Activated CD4-positive, CD25-positive, alpha-beta regulatory T cell treated with anti-CD3 and anti-CD28 coated beads, Interleukin-2, amount 50 U/mL, for 24 hours (primary cell): ENCODE measurements around the gene ADGRL3.
"Not testable (repeated sequence)": the region's sequence is repeated elsewhere in the genome, so short reads cannot be mapped to it uniquely, and the experiment has no call there.

Experiments used
- ATAC-seq, 2 donors: fragments of 150-1000 bp; cut with Tn5 transposase; one replicate each; pipeline ENCODE4 v1.10.0; 2021; ENCODE audit warnings: mild to moderate bottlenecking in 1 of 2, moderate library complexity in 1 of 2

Gene ADGRL3

DNA sequence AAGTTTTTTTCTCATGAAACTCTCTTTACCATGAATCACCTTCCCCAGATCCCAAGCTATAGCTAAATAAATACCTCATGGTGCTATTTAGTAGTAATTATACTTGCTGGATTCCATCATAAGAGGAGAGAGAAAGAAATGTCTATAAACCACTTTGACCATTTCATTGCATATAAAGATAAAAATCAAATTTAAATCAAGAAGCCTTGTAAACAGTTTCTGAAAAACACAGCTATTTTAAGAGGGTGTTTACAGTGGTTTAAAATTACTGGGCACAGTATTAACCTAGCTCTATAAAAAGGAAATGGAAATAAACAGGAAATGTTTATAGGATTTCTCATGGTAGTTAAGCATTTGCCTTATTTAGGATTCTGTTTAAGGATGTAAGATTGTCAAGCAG lies 637.9 kb downstream of the ADGRL3 start:
- no peak for ATAC-seq

DNA sequence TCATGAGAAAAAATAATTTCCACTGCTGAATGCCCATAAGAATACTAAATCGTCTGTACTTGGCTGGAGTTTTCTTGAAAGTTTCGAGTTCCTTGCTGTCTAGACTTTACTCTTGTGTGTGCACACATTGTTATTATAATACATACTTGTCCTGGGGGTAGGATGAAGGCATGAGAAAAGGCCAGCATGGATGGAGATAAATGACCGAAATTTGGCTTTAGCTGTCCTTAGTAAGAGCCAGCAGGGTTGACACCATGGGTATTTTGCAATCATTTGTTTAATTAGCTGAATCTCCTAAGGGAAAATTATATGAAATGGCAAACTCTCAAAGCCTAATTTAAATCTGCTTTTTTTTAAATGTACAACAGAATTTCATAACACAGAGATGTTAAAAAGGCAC lies 641.6 kb downstream of the ADGRL3 start:
- no peak for ATAC-seq

DNA sequence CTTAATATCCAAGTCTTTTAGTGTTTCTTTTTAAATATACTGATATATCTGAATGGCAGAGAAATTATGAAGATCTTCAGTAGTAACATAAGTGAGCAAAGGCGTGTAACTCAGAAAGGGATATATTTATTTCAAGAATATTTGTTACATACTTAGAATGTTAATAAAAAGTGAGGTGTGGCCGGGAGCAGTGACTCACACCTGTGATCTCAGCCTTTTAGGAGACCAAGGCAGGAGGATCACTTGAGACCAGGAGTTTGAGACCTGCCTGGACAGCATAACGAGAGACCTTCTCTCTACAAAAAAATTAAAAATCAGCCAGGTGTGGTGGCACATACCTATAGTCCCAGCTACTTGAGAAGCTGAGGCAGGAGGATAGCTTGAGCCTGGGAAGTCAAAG lies 651.0 kb downstream of the ADGRL3 start:
- ATAC-seq: no peak

DNA sequence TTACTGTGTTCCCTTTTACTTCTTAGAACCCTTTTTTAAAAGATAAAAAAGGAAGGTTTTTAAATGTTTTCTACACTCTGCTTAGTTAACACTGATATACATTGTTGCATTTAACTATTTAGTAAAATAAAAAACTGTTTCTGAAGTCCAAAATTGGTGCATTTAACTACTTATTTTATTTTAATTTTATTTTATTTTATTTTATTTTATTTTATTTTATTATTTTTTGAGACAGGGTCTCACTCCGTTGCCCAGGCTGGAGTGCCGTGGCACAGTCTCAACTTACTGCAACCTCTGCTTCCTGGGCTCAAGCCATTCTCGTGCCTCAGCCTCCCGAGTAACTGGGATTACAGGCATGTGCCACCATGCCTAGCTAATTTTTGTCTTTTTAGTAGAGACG lies 652.0 kb downstream of the ADGRL3 start:
- not testable (repeated sequence) for ATAC-seq

DNA sequence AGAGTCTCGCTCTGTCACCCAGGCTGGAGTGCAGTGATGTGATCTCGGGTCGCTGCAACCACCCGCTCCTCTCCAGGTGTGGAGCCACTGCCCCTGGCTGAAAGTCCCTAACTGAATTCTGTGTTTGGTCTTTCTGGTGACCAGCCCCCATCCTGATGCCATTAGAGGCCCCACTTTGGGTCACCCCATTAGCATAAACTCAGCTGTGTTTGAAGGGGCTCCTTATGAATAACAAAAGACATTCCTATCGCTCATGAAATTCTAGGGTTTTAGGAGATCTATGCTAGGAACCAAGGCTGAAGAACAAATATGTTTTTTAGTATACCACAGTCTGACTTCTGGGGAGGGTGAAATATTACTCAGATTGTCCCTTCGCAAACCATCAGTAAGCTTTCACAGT lies 652.9 kb downstream of the ADGRL3 start:
- ATAC-seq: no peak

DNA sequence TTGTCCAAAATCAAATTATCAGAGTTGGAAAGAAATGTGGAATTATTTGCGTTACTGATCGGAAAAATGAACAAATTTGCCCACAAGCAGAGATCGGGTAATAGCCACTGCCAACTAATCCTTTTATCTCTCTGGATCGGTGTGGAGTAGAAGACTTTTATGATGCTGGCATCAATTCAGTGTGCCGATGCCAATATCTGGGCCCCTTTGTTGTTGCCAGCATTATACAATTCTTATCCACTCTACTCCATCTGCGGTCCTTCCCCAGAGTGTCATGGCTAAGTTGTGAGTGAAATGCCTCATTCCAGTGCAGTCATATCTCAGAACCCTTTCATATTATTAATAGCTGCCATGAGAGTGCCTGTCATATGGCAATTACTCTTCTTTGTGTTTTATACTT lies 660.2 kb downstream of the ADGRL3 start:
- ATAC-seq: no peak

DNA sequence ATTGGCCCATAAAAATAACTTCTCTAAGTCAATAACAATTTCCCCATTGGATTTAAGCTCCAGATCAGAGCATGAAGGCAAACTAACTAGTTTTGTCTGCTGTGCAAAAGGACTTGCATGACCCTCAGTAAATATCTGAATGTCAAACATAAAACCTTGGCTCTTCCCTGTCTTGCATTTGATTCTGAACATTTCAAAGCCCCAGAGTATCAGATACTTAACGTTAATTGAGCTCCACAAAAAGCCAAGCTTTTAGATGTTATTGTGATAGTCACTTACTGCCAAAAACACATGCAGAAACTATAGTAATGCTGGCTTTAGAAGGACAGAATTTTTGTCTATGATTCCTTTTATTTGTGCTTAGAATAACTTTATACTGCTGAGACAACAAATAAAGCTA lies 664.2 kb downstream of the ADGRL3 start:
- no peak for ATAC-seq

DNA sequence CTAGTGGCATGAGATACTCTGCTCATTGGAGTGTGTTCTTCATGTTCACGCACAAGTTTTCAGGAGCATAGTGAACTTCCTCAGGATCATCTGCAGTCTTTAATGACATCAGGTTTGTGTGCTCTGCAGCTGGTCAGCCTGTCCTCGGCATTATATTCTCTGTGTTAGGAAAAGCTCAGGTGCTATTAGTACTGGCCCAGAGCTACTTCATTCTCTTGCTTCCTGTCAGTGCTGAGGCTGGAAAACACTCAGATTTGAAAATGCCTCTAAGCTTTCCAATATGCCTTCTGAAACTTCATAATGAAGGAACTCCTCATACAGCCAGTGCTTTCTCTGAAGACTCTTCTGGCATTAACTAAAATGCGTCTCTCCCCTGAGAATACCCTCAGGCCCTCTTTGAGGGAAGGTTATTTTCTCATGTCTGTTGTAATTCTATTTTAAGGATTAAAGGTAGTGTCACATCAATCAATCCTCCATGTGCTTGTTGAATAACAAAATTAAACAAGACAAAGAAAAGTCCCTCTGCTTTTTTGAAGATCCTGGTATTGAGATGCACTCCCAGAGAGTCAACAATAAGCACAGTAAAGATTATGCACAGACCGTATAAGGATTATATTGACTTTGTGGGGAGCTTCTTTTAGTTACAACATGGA lies 666.4 kb downstream of the ADGRL3 start:
- no peak for ATAC-seq

DNA sequence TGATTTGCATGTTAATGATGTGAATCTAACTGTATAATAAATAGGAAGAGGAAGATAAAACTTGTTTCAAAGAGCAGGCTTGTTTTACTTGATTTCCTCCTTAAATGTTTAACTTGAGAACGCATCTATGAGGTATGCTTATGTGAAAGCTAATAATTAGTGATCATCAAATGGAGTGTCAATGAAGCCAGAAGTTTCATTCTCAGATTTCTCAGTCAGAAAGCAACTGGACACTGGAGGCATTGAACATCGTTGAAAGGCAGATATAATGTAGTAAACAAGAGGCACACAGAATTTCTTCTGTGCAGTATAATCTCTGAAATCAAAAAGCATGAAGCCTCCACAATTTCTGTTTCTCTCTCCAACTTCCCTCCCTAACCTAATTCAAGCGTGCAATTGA lies 672.9 kb downstream of the ADGRL3 start:
- ATAC-seq: no peak

DNA sequence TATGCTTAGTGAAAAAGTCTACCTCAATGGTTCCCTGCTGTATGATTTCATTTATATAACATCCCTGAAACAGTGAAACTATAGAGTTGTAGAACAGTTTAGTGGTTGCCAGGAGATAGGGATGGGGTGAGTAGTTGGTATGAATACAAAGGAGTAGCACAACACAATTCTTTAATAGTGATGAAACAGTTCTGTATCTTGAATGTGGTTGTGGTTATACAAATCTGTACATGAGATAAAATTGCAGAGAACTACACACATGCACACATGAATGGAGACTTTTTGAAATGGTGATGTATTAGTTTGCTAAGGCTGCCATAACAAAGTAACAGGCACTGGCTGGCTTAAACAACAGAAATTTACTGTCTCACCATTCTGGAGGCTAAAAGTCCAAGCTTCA lies 677.1 kb downstream of the ADGRL3 start:
- no peak for ATAC-seq

DNA sequence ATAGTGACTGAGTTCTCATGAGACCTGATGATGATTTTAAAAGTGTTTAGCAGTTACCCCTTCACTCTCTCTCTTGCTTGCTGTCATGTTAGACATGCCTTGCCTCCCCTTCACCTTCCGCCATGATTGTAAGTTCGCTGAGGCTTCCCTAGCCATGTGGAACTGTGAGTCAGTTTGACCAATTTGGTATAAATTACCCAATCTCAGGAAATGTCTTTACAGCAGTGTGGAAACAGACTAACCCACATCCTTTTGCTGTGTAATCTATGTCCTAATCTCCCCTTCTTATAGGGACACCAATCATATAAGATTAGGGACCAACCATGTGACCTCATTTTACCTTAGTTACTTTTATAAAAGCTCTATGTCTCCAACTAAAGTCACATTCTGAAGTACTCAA lies 677.8 kb downstream of the ADGRL3 start:
- ATAC-seq: no peak

DNA sequence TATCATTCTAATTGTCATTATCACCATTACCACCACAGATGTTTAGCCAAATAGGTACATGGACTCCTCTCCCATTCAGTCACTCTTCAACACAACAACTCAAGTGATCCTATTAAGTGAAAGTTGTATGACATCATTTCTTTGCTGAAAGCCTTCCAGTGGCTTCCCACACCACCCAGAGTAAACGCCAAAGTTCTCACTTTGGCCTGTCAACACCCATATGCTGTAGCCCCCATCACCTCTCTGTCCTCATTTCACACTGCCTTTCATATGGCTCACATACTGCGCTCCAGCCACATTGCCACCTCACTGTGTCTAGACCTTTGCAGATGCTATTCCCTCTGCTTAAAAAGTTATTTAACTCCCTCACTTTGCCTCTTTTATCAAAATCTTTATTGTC lies 682.3 kb downstream of the ADGRL3 start:
- no peak for ATAC-seq

DNA sequence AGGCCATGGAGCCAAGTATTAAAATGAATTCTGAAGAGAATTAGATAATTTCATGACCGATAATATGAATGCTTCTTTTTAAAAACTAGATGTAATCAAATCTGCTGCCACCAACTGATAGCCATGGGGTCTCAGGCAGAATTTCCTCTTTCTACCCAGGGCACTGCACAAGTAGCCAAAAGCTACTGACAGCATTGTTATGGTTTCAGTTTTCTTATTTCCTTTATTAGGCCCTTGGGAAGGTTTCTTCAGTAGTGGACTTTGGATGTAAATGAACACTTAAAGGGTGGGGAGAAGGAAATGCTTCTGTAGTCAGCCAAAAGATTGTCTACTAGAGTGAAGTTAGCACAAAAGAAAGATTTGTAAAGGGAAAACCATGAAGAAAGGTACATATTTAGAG lies 686.0 kb downstream of the ADGRL3 start:
- ATAC-seq: no peak

DNA sequence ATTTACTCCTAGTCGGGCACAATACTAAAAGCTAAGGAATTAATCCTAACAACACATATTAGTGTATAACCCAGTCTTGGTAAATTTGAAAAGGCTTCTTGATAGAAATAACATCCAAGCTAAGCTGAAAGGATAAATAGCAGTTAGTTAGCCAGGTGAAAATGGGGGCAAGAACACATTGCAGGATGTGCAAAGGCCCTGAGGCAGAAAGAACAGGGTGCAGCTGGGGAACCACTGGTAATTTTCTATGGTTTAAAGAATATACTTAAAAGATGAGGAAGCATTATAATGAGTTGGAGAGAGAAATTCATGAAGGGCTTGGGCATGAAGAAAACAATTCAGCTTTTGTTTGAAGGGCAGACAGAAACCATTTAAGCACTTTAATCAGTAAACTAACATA lies 689.0 kb downstream of the ADGRL3 start:
- ATAC-seq: no peak

DNA sequence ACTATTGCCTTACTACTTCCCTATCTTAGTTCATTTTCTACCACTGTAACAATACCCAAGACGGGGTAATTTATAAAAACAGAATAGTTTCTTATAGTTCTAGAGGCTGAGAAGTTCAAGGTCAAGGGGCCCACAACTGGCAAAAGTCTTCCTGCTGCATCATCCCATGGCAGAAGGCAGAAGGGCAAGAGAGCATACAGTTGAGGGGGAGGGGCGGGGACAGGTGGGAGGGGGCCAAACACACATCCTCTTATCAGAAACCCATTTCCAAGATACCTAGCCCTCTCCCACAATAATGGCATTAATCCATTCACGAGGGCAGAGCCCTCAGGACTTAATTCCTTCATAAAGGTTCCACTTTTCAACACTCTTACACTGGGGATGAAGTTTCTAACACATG lies 690.2 kb downstream of the ADGRL3 start:
- ATAC-seq: no peak

DNA sequence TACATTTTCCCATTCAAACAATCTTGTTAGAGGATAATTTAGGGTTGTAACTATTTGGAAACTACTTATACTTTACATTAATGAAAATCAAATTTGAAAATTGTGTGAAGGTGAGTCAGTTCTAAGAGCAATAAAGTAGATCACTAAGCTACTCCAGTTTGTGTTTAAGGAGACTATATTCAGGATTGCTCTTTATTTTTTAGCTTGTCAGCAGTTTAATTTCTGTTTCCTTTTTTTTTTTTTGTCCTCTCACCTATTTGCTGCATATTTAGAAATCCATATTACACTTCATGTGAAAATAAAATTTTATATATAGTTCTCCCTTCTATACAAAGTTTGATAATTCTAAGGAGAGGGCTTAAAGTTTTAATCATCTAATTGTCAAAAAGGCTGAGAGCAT lies 691.8 kb downstream of the ADGRL3 start:
- no peak for ATAC-seq

DNA sequence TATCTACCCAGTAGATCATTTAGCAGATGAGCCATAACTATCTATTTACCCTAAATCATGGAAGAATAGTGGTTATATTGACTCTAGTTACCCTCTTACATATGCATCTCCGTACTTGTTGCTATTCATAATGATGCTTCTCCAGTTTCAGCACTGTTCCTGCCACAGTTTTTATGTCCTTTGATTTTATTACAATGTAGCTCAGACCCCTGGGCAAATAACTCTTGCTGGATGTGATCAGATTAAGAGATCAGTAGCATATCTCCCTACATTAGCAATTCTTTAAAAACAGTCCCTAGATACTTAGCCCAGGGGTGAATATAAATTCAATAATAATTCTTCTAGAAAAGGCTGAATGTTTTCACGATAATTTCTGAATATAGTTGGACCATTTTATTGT lies 696.5 kb downstream of the ADGRL3 start:
- ATAC-seq: no peak

DNA sequence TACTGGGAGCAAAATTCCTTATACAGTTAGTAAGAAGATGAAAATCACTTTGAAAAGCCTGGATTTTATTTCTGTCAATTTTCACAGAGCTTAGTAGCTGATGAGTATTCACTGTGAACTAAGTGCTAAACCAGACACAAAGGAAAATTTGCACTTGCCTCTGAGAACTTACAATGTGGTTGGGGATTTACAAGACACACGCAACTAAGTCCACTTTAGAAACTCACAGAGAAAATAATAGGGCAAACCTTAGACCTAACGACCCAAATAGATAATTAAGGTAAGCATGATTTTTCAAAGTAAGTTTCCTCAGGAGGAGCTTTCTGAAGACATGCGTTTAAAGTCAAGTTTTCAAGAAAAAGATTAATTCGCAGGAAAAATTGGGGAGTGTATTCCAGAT lies 708.9 kb downstream of the ADGRL3 start:
- ATAC-seq: no peak

DNA sequence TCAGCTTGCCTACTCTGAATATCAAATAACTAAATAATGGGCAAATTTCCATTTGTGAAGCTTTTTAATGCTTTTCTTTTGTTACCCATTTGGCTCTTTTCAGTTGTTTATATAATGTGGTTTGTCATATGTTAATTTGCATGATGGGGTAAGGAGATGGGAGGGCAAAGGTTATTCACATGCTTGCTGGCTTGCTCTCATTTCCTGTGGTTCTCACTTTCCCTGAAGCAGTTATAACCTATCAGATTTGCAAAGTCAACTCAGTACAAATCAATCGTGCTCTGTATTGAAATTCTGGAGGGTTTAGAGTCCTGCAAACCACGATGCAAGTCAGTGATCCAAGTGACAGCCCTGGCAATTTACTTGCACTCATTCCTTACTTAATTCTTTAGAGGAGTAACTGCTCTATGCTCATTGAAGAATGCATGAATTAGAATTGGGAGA lies 711.2 kb downstream of the ADGRL3 start:
- ATAC-seq: no peak

DNA sequence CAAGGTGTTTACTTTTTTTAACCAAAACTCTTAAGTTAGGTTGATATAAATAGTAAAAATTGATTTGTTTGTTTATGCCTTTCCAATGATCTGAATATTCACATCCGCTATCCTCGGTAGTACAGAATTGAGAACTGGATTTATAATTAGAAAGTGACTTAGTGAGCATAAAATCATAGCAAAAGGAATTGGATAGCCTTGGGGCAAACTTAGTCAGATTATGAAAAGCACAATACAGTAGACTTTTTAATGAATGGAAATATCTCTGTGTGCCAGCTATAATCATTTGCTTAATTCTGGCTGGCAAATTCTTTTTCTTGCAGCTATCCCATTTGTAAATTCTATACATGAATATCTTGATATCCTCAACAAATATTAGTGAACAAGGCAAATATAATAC lies 713.5 kb downstream of the ADGRL3 start:
- no peak for ATAC-seq

DNA sequence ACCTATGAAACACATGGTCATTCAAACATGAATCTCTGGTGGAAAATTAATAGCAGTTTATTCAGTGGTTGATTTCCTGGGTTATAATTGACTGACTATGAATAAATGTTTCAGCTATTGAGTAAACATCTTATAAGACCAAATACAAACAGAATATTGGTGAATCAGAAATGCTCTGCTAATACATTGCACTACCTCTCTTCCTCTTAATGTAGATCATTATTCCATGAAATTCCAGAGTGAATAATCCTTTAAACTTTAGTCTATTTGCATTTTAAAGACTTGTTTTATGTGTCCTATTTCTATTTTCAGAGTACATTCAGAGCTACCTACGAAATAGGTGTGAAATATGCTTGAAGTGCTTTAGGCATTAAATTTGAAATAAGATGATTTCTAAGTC lies 715.4 kb downstream of the ADGRL3 start:
- ATAC-seq: no peak

DNA sequence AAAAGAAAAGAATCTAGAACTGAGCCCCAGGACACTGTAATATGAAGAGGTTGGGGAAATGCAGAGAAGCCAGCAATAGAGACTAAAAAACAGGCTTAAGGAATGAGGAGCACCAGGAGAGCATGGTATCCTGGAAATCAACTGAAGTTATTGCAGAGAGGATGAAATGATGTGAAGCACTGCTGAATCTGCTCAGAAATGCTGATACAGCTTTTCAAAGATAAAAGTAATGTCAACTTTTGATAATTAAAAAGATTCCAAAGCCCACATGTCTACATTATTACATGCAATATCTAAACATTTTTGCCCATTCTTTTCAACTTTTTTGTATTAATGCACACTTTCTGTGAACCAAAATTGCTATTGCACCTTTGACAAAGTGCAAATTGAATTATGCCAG lies 718.4 kb downstream of the ADGRL3 start:
- no peak for ATAC-seq

DNA sequence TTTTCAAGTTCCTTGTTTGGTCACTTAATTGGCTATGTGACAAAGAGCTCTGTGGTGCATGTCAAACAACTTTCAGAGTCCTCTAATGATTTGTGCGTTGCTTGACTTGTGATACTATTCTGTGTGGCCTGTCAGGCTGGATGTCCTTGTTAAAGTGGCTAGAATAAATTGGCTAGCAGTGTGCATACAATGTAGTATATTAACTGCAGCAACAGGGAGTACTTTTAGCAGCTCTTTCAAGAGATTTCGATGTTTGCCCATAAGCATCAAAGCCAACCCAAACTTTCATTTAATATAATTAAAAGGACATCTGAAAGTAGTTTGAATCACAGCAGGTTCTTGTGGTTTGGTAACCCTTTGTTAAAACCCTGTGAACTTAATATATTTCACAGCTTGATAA lies 718.9 kb downstream of the ADGRL3 start:
- ATAC-seq: no peak

DNA sequence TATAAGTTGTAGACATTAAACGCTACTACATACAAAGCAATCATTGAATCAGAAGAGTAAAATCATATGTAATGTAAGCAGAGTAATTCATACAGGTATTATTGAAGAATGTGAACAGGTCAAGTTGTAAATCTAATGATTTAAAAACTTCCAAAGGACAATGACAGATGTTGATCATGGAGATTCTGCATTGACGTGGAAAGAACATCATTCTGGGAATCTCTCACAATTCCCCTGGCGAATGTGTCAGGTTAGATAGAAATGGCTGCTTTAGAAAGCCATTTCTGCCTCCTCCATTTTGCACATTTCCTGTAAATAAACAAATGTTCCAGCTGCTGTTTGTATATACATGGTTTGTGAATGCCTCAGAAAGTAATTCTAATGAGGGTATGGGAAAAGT lies 719.4 kb downstream of the ADGRL3 start:
- no peak for ATAC-seq

DNA sequence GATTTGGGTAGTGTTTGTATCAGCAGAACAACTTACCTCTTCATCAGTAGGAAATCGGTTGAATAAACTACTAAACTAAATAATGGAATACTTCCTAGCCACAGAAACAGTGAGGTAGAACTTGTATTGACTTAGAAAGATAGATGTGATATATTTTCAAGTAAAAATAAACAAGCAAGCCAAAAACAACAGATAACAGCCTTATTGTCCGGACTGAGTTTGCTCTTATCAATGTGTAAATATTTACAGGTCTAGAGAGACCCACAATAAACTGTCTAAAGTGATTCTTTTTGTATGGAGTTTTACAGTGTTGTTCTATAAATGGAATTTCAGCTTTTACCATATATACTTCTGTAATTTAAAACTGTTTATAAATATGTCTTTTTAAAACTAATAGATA lies 721.8 kb downstream of the ADGRL3 start:
- no peak for ATAC-seq

DNA sequence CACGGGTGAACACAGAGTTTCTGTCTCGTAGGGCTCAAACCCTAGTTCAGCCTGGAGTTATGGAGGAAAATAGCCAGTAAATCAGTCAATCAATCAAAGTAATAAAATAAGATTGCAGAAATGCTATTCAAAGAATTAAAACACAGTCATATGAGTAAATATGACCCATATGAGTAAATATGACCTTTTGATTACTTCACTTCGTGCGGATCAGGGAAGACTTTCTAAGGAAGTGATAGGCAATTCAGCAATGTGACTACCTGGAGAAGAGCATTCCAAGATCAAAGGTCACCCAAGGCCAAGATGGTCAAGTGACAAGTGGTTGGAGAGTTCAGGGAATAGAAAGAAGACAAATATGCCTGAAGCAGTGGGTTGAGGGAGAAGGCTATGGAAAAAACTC lies 722.6 kb downstream of the ADGRL3 start:
- ATAC-seq: no peak
